PC-9 (cell line): ENCODE measurements around the gene PYURF. TPM values are rescaled to one million over a fixed set of nuclear protein-coding genes. Genes with fewer than 3 reads are reported as not detected.

Source experiments
- BruUV-seq: library from RNA; stranded (reverse); fragments of 400-500 nt; replicated peaks from 2 replicates; lab custom pipeline; 2021; lab: Mats Ljungman, UMichigan
- CTCF ChIA-PET: fragments of 300-600 bp; sonication (Branson Sonifier 250); formaldehyde crosslinking; loops from one replicate; lab custom pipeline; 2022; ENCODE audit warnings: antibody characterized with exemption; lab: Charles Lee
- POLR2A ChIA-PET: fragments of 300-600 bp; sonication (Branson Sonifier 250); formaldehyde crosslinking; loops from one replicate; lab custom pipeline; 2022; ENCODE audit warnings: antibody characterized with exemption; ENCODE audit not compliant: unreplicated experiment; lab: Charles Lee
- DNase-seq, 2 experiments: peaks; one replicate each; pipeline versions ENCODE4 v3.0.0 to v3.0.0-alpha.2; 2015 to 2022; ENCODE audit warnings: mixed read lengths in 1 of 2
- H2AFZ ChIP-seq: fragments of 200-600 bp; sonication (generic); 2 replicates; pipeline ENCODE4 v1.8.1; 2017; ENCODE audit warnings: antibody characterized with exemption
- H3F3A ChIP-seq: fragments of 200-600 bp; sonication (generic); 2 replicates; pipeline ENCODE4 v1.8.1; 2017; ENCODE audit warnings: antibody characterized with exemption, mild to moderate bottlenecking, low read depth; ENCODE audit not compliant: insufficient read depth
- H3K27ac ChIP-seq: fragments of 200-600 bp; sonication (generic); 2 replicates; pipeline ENCODE4 v1.6.1; 2016; ENCODE audit warnings: mixed run types
- H3K27me3 ChIP-seq: fragments of 200-600 bp; sonication (generic); 2 replicates; pipeline ENCODE4 v1.6.1; 2016; ENCODE audit warnings: low read depth, mixed run types; ENCODE audit not compliant: insufficient read depth
- H3K36me3 ChIP-seq: fragments of 200-600 bp; sonication (generic); 2 replicates; pipeline ENCODE4 v1.6.1; 2016; ENCODE audit warnings: low read depth, mixed run types
- H3K4me1 ChIP-seq: fragments of 200-600 bp; sonication (generic); replicated peaks from 2 replicates; pipeline ENCODE4 v1.6.1; 2016; ENCODE audit warnings: mixed run types; ENCODE audit not compliant: insufficient read depth
- H3K4me2 ChIP-seq: fragments of 200-600 bp; sonication (generic); 2 replicates; pipeline ENCODE4 v1.6.1; 2017; ENCODE audit warnings: mixed run types
- H3K4me3 ChIP-seq: fragments of 200-600 bp; sonication (generic); 2 replicates; pipeline ENCODE4 v1.6.1; 2016; ENCODE audit warnings: mixed run types
- H3K79me2 ChIP-seq: fragments of 200-600 bp; sonication (generic); 2 replicates; pipeline ENCODE4 v1.6.1; 2017; ENCODE audit warnings: low read depth, mixed run types
- H3K9me2 ChIP-seq: fragments of 200-600 bp; sonication (generic); 2 replicates; pipeline ENCODE4 v1.8.1; 2017; ENCODE audit warnings: mild to moderate bottlenecking; ENCODE audit not compliant: insufficient read depth
- H3K9me3 ChIP-seq: fragments of 200-600 bp; sonication (generic); 2 replicates; pipeline ENCODE4 v1.8.1; 2016; ENCODE audit warnings: low read depth; ENCODE audit not compliant: insufficient read depth
- H4K20me1 ChIP-seq: fragments of 200-600 bp; sonication (generic); 2 replicates; pipeline ENCODE4 v1.8.1; 2017; ENCODE audit not compliant: insufficient read depth
- EZH2 ChIP-seq: fragments of 200-600 bp; sonication (generic); IDR thresholded peaks from 2 replicates; pipeline ENCODE4 v1.8.0; 2017; ENCODE audit warnings: antibody characterized with exemption, low read depth
- intact Hi-C: fragments of 100-400 bp; cut with micrococcal nuclease; formaldehyde crosslinking; loops from one replicate; pipeline ENCODE4 v1.10.0; 2022; ENCODE audit not compliant: unreplicated experiment
- total RNA-seq: library from RNA; stranded (reverse); gene quantifications from 2 replicates; pipeline ENCODE4 v1.2.3, GENCODE V29; 2021
- TF ChIP-seq, protein P1 (sequence below): fragments of 200-600 bp; sonication (generic); conservative IDR thresholded peaks from 2 replicates; pipeline ENCODE4 v1.6.1; 2017; ENCODE audit warnings: mixed run types, antibody characterized with exemption, mild to moderate bottlenecking, moderate library complexity

The PYURF gene
- total RNA-seq, 1 experiment from 2014 or later, result 55.0 TPM

GRCh38 chr4:88478247-88478646 lies 45.3 kb downstream of the PYURF start:
- no peak for DNase-seq
- H3K4me1 ChIP-seq, result no peaks in the 10 kb centered on the region
- no peak for TF ChIP-seq EZH2
- TF ChIP-seq, protein P1, sequence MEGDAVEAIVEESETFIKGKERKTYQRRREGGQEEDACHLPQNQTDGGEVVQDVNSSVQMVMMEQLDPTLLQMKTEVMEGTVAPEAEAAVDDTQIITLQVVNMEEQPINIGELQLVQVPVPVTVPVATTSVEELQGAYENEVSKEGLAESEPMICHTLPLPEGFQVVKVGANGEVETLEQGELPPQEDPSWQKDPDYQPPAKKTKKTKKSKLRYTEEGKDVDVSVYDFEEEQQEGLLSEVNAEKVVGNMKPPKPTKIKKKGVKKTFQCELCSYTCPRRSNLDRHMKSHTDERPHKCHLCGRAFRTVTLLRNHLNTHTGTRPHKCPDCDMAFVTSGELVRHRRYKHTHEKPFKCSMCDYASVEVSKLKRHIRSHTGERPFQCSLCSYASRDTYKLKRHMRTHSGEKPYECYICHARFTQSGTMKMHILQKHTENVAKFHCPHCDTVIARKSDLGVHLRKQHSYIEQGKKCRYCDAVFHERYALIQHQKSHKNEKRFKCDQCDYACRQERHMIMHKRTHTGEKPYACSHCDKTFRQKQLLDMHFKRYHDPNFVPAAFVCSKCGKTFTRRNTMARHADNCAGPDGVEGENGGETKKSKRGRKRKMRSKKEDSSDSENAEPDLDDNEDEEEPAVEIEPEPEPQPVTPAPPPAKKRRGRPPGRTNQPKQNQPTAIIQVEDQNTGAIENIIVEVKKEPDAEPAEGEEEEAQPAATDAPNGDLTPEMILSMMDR, result no peak
- no TSS peak for BruUV-seq
- no peaks in the 10 kb centered on the region for H3F3A ChIP-seq
- H3K9me2 ChIP-seq, result no peaks in the 10 kb centered on the region
- H2AFZ ChIP-seq, result no peak overlapping the region
- no peak overlapping the region for H3K4me3 ChIP-seq
- H3K36me3 ChIP-seq, result no peaks in the 10 kb centered on the region
- ChIA-PET POLR2A (interaction anchor here (0.6 kb wide), 1 partner anchor 656 kb away, joined by 7 read pairs; no protein-coding TSS in a partner anchor), CTCF (no interaction called here)
- H4K20me1 ChIP-seq, result no peaks in the 10 kb centered on the region
- no peaks in the 10 kb centered on the region for H3K79me2 ChIP-seq
- intact Hi-C loops, result no loop called here
- H3K9me3 ChIP-seq, result no peaks in the 10 kb centered on the region
- no peaks in the 10 kb centered on the region for H3K27me3 ChIP-seq
- H3K27ac ChIP-seq, result no peak overlapping the region
- H3K4me2 ChIP-seq, result no peak overlapping the region

- POLR2A ChIA-PET, result no interaction called here
- H3K27me3 ChIP-seq, result no peaks in the 10 kb centered on the region
Measured at GRCh38 chr4:88477229-88477860, 46.2 kb downstream of the PYURF start.

More at GRCh38 chr4:88477229-88477860, 46.2 kb downstream of the PYURF start:
- H3K9me2 ChIP-seq, result no peaks in the 10 kb centered on the region
- no peaks in the 10 kb centered on the region for H3K79me2 ChIP-seq
- no peaks in the 10 kb centered on the region for H3K9me3 ChIP-seq
- no peak overlapping the region for H3K4me2 ChIP-seq
- DNase-seq, result no peak
- no peaks in the 10 kb centered on the region for H3F3A ChIP-seq
- H4K20me1 ChIP-seq, result no peaks in the 10 kb centered on the region
- CTCF ChIA-PET, result no interaction called here
- intact Hi-C loops, result no loop called here
- no peak overlapping the region for H3K27ac ChIP-seq
- TF ChIP-seq EZH2, result no peak
- TF ChIP-seq, protein P1, result no peak
- BruUV-seq, result no TSS peak
- no peaks in the 10 kb centered on the region for H3K36me3 ChIP-seq
- H2AFZ ChIP-seq, result no peak overlapping the region
- H3K4me3 ChIP-seq, result no peak overlapping the region
- H3K4me1 ChIP-seq, result no peaks in the 10 kb centered on the region

Other genes with a start within 250 kb of the PYURF start
- gene PPM1K, start 239.2 kb downstream of the PYURF start, total RNA-seq, result 5.4 and 5.7 TPM in 2 replicates
- 4.9 and 5.6 TPM in 2 replicates for gene HERC6, start 144.9 kb downstream of the PYURF start, total RNA-seq
- 3.6 and 4.6 TPM in 2 replicates for gene HERC5, start 66.7 kb downstream of the PYURF start, total RNA-seq
- gene HERC3, start 68.7 kb upstream of the PYURF start, total RNA-seq, result 14.7 and 16.9 TPM in 2 replicates
- gene NAP1L5, start 174.1 kb upstream of the PYURF start, total RNA-seq, result 0.28 and 0.37 TPM in 2 replicates